HUES48 (cell line): ENCODE results near the gene HIGD1A.

Experiments used
- H3K27ac ChIP-seq: one replicate; pipeline ENCODE4 v1.7.0; 2013; ENCODE audit warnings: low read depth, low read length, inconsistent platforms
- H3K27me3 ChIP-seq: 2 replicates; pipeline ENCODE4 v1.6.1; 2013; ENCODE audit warnings: mild to moderate bottlenecking, low read length; ENCODE audit not compliant: control insufficient read depth, insufficient read depth
- H3K36me3 ChIP-seq: 2 replicates; pipeline ENCODE4 v1.6.1; 2013; ENCODE audit warnings: low read length; ENCODE audit not compliant: control insufficient read depth, insufficient read depth
- H3K4me1 ChIP-seq: 2 replicates; pipeline ENCODE4 v1.6.1; 2013; ENCODE audit warnings: mild to moderate bottlenecking, low read length; ENCODE audit not compliant: control insufficient read depth, insufficient read depth
- H3K4me3 ChIP-seq: 2 replicates; pipeline ENCODE4 v1.5.1; 2013; ENCODE audit warnings: mild to moderate bottlenecking, low read depth, low read length
- H3K9ac ChIP-seq: 2 replicates; pipeline ENCODE4 v1.6.1; 2013; ENCODE audit warnings: mild to moderate bottlenecking, low read depth, low read length, moderate library complexity
- H3K9me3 ChIP-seq: 2 replicates; pipeline ENCODE4 v1.6.1; 2013; ENCODE audit warnings: low read length; ENCODE audit not compliant: control insufficient read depth, insufficient read depth

HIGD1A gene

DNA sequence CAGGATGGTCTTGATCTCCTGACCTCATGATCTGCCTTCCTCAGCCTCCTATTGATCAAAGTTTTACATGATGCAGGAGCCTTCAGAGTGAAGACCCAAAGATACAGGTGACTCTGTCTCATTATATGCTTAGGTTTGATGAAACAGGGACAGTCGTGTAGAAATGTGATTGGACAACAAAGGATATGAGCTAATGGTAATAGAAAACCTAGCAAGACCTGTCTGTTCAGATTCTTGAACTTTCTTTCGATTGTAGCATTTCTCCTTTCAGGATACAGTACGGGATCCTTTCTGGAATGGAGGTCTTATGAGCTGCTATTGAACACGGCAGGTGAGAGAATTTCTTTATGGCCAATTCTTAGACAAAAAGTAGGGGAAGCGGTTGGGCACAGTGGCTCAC is 4.9 kb upstream of the HIGD1A start, which contains the start of gene ACKR2:
TSS of gene ACKR2 (plus strand) at position 244 of the 400 bp plus-strand sequence. CDS start 55,058 bp downstream, outside the sequence.
- no peak within 1 kb of the TSS for H3K27ac ChIP-seq
- H3K9ac ChIP-seq, result no peak within 1 kb of the TSS
- no peak within 1 kb of the TSS for H3K4me3 ChIP-seq
- H3K4me1 ChIP-seq, result peaks cover 14% of the 10 kb centered on the region
- no peaks in the 10 kb centered on the region for H3K36me3 ChIP-seq
- H3K9me3 ChIP-seq, result no peaks in the 10 kb centered on the region
- H3K27me3 ChIP-seq, result peaks cover 19% of the 10 kb centered on the region

DNA sequence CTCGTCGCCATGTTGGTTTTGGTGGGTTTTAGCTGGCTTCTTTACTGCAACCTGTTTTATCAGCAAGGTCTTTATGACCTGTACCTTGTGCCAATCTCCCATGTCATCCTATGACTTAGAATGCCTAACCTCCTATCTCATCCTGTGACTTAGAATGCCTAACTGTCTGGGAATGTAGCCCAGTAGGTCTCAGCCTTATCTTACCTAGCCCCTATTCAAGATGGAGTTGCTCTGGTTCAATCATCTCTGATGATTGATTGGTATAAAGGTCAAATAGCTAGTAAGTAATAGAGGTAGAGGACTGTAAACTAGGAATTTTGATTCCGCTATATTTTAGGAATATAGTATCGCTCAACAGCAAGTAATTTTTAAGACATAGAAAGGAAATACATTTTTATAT is 3.6 kb upstream of the HIGD1A start:
- peaks cover 17% of the 10 kb centered on the region for H3K4me1 ChIP-seq
- H3K4me3 ChIP-seq, result no peak overlapping the region
- no peaks in the 10 kb centered on the region for H3K36me3 ChIP-seq
- H3K27ac ChIP-seq, result no peak overlapping the region
- H3K27me3 ChIP-seq, result peaks cover 19% of the 10 kb centered on the region
- no peak overlapping the region for H3K9ac ChIP-seq
- H3K9me3 ChIP-seq, result no peaks in the 10 kb centered on the region

DNA sequence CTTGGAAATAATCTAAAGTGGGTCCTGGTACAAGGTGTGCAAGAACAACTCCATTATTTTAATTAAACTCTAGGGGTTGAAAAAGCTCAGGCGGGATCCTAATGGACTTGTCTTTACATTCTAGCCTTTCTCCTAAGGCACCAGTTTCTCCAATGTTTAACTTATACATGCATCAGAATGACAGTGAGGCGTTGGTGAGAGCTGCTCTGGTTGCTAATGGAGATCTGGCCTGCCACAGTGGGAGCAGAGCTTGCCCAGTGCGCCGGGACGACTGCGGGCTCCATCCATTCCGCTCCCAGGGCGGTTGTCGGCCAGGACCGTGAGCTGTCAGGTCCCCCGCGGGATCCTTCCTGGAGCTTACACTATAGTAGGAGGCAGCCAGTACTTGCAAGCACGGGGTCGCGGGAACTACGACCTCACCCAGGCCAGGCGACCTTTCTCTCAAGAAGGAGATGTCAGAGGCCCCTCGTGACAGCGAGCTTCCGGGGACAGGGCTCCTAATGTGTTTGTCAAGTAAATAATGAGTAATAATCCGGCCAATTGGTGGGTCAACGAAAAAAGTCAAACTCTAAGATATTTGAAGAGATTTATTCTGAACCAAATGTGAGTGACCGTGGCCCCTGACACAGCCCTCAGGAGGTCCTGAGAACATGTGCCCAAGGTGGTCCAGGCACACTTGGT is 991 bp upstream of the HIGD1A start:
- Histone ChIP-seq H3K27ac (peak overlapping the region; percentile 86), H3K9ac (no peak overlapping the region)

GRCh38 chr3:42804831-42805132 is 492 bp upstream of the HIGD1A start:
- Histone ChIP-seq H3K27ac (peak overlapping the region; percentile 86), H3K36me3 (peaks cover 7% of the 10 kb centered on the region; the same call in 1 of the 2 replicates), H3K4me1 (peaks cover 24% of the 10 kb centered on the region), H3K9ac (peak overlapping the region; percentile 40; the same call in 1 of the 2 replicates), H3K4me3 (peak overlapping the region; percentile 84), H3K9me3 (no peaks in the 10 kb centered on the region), H3K27me3 (peaks cover 19% of the 10 kb centered on the region)

More for the DNA sequence above, 991 bp upstream of the HIGD1A start:
- Histone ChIP-seq H3K27me3 (peaks cover 19% of the 10 kb centered on the region), H3K4me1 (peaks cover 22% of the 10 kb centered on the region), H3K9me3 (no peaks in the 10 kb centered on the region), H3K36me3 (peaks cover 7% of the 10 kb centered on the region; the same call in 1 of the 2 replicates), H3K4me3 (peak overlapping the region; percentile 84)

GRCh38 chr3:42803414-42804105 is 730 bp downstream of the HIGD1A start:
- Histone ChIP-seq H3K4me3 (peak overlapping the region; percentile 84), H3K4me1 (peaks cover 30% of the 10 kb centered on the region), H3K36me3 (peaks cover 7% of the 10 kb centered on the region; the same call in 1 of the 2 replicates), H3K27ac (peak overlapping the region; percentile 86), H3K9ac (peak overlapping the region; percentile 81), H3K9me3 (no peaks in the 10 kb centered on the region), H3K27me3 (peaks cover 19% of the 10 kb centered on the region)

- peak overlapping the region; percentile 81 for H3K9ac ChIP-seq
- H3K9me3 ChIP-seq, result no peaks in the 10 kb centered on the region
- peaks cover 7% of the 10 kb centered on the region; the same call in 1 of the 2 replicates for H3K36me3 ChIP-seq
- peaks cover 30% of the 10 kb centered on the region for H3K4me1 ChIP-seq
- peaks cover 19% of the 10 kb centered on the region for H3K27me3 ChIP-seq
- peak overlapping the region; percentile 86 for H3K27ac ChIP-seq
- H3K4me3 ChIP-seq, result peak overlapping the region; percentile 84
These were observed 1.3 kb downstream of the HIGD1A start for GRCh38 chr3:42802876-42803413.

DNA sequence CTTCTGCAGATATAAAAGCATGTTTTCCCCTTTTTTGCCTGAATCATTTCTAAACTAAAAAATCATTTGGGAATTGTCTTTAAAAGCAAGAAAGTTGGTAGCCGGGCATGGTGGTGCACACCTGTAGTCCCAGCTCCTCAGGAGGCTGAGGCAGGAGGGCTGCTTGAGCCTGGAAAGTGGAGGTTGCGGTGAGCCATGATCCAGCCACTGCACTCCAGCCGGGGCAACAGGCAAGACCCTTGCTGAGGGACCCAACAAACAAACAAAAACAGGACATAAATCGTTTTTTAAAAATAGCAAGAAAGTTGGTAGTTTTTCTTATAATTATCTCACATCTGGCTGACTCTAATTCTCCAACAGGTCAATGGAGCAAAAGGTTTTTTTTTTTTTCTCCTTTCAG is 2.5 kb downstream of the HIGD1A start:
- H3K36me3 ChIP-seq, result peaks cover 7% of the 10 kb centered on the region; the same call in 1 of the 2 replicates
- no peak overlapping the region for H3K9ac ChIP-seq
- H3K9me3 ChIP-seq, result no peaks in the 10 kb centered on the region
- no peak overlapping the region for H3K4me3 ChIP-seq
- H3K27ac ChIP-seq, result no peak overlapping the region
- H3K4me1 ChIP-seq, result peaks cover 24% of the 10 kb centered on the region
- H3K27me3 ChIP-seq, result peaks cover 19% of the 10 kb centered on the region

GRCh38 chr3:42801048-42801620 is 3.2 kb downstream of the HIGD1A start:
- Histone ChIP-seq H3K27me3 (peaks cover 15% of the 10 kb centered on the region), H3K9ac (no peak overlapping the region), H3K9me3 (no peaks in the 10 kb centered on the region), H3K36me3 (peaks cover 7% of the 10 kb centered on the region; the same call in 1 of the 2 replicates), H3K4me3 (no peak overlapping the region; the same call in 1 of the 2 replicates), H3K27ac (no peak overlapping the region), H3K4me1 (peaks cover 28% of the 10 kb centered on the region)

DNA sequence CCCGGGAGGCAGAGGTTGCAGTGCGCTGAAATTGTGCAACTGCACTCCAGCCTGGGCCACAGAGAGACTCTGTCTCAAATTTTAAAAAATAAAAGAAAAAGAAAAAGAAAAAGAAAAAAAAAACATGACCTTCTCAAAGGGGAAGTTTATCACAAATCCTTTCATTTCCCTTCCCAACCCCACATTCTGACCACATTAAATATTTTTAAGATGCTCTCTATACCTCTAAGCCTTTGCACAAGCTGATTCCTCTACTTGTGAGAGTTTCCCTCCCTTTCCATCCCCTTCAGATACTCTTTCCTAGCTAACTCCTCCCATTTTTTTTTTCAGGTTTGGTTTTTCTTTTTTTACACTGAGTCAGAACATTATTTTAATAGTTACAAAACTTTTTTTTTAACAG is 4.0 kb downstream of the HIGD1A start:
- H3K4me1 ChIP-seq, result peaks cover 29% of the 10 kb centered on the region

GRCh38 chr3:42799376-42799775 is 4.9 kb downstream of the HIGD1A start:
- no peak overlapping the region for H3K4me3 ChIP-seq
- no peaks in the 10 kb centered on the region for H3K9me3 ChIP-seq
- no peak overlapping the region for H3K9ac ChIP-seq
- H3K27me3 ChIP-seq, result no peaks in the 10 kb centered on the region
- peak overlapping the region; percentile 28 for H3K27ac ChIP-seq
- H3K4me1 ChIP-seq, result peaks cover 25% of the 10 kb centered on the region
- H3K36me3 ChIP-seq, result peaks cover 14% of the 10 kb centered on the region

More for the DNA sequence above, 4.0 kb downstream of the HIGD1A start:
- Histone ChIP-seq H3K4me3 (no peak overlapping the region), H3K27me3 (peaks cover 6% of the 10 kb centered on the region), H3K27ac (no peak overlapping the region), H3K9ac (no peak overlapping the region), H3K36me3 (peaks cover 7% of the 10 kb centered on the region; the same call in 1 of the 2 replicates), H3K9me3 (no peaks in the 10 kb centered on the region)
